T-cell (primary cell): ENCODE results near the gene UBE2E2. TPM values are rescaled to one million over a fixed set of nuclear protein-coding genes. Genes with fewer than 3 reads are reported as not detected.

Experiments used
- ATAC-seq, 4 experiments: fragments of 200-7000 bp in 3 of 4; fragments of 150-1000 bp in 1 of 4; cut with Tn5 transposase; replicated peaks in 1 of 4; 1 replicate in 3 of 4; 2 replicates in 1 of 4; pipeline ENCODE4 v1.10.0; 2021; ENCODE audit warnings: moderate library complexity in 3 of 4, mild to moderate bottlenecking in 2 of 4, moderate number of reproducible peaks in 1 of 4
- CTCF ChIA-PET, 2 donors: fragments of 300-600 bp; sonication (Branson Sonifier 250); formaldehyde crosslinking; loops; one replicate each; lab custom pipeline; 2022; ENCODE audit warnings: antibody characterized with exemption in 2 of 2; lab: Charles Lee
- POLR2A ChIA-PET, 2 donors: fragments of 300-600 bp; sonication (Branson Sonifier 250); formaldehyde crosslinking; loops; one replicate each; lab custom pipeline; 2022; ENCODE audit warnings: antibody characterized with exemption in 2 of 2; lab: Charles Lee
- DNase-seq, 35 experiments: peaks; one replicate each; pipeline versions ENCODE4 v3.0.0 to v3.0.0-alpha.2; 2013 to 2023
- H3K27ac ChIP-seq: one replicate; pipeline ENCODE4 v1.5.1; 2013; ENCODE audit warnings: low read length
- H3K27me3 ChIP-seq, 2 experiments: replicated peaks in 1 of 2; 1 replicate in 1 of 2; 2 replicates in 1 of 2; pipeline versions ENCODE4 v1.6.1 to v1.7.0; 2013; ENCODE audit warnings: low read length in 1 of 2, mixed read lengths in 1 of 2; ENCODE audit not compliant: control insufficient read depth in 2 of 2, insufficient read depth in 2 of 2; ENCODE audit errors: extremely low read depth in 1 of 2
- H3K36me3 ChIP-seq, 2 donors: 1 replicate in 1 of 2; 2 replicates in 1 of 2; pipeline versions ENCODE4 v1.6.1 to v1.7.0; 2013; ENCODE audit warnings: low read length in 1 of 2; ENCODE audit not compliant: control insufficient read depth in 2 of 2, insufficient read depth in 1 of 2; ENCODE audit errors: extremely low read depth in 1 of 2
- H3K4me1 ChIP-seq, 2 experiments: 1 replicate in 1 of 2; 2 replicates in 1 of 2; pipeline versions ENCODE4 v1.6.1 to v1.7.0; 2013; ENCODE audit warnings: low read length in 2 of 2, mixed read lengths in 1 of 2; ENCODE audit not compliant: insufficient read depth in 2 of 2, control insufficient read depth in 1 of 2; ENCODE audit errors: extremely low read depth in 1 of 2
- H3K4me3 ChIP-seq, 2 donors: 1 replicate in 1 of 2; 2 replicates in 1 of 2; pipeline versions ENCODE4 v1.5.1 to v1.7.0; 2013; ENCODE audit warnings: mild to moderate bottlenecking in 2 of 2, low read length in 1 of 2, moderate library complexity in 1 of 2; ENCODE audit not compliant: control insufficient read depth in 1 of 2; ENCODE audit errors: extremely low read depth in 1 of 2
- H3K9me3 ChIP-seq: 2 replicates; pipeline ENCODE4 v1.7.0; 2013
- H3K27ac Mint-ChIP-seq, 2 donors: one replicate each; pipeline ENCODE4 v1.8.0; 2020 to 2021; ENCODE audit warnings: mild to moderate bottlenecking in 2 of 2, mixed read lengths in 2 of 2
- H3K27me3 Mint-ChIP-seq, 2 donors: one replicate each; pipeline ENCODE4 v1.8.0; 2021 to 2022; ENCODE audit warnings: mixed read lengths in 2 of 2
- H3K36me3 Mint-ChIP-seq: one replicate; pipeline ENCODE4 v1.8.0; 2021; ENCODE audit warnings: mixed read lengths
- H3K4me1 Mint-ChIP-seq, 3 donors: one replicate each; pipeline ENCODE4 v1.8.0; 2020 to 2022; ENCODE audit warnings: mixed read lengths in 3 of 3, mild to moderate bottlenecking in 1 of 3
- H3K4me3 Mint-ChIP-seq, 3 donors: one replicate each; pipeline ENCODE4 v1.8.0; 2020 to 2022; ENCODE audit warnings: mild to moderate bottlenecking in 3 of 3, mixed read lengths in 3 of 3, moderate library complexity in 3 of 3
- H3K9me3 Mint-ChIP-seq, 3 donors: one replicate each; pipeline ENCODE4 v1.8.0; 2020 to 2022; ENCODE audit warnings: mixed read lengths in 3 of 3
- WGBS: methylation state at CpG from one replicate; pipeline ENCODE4 v1.1.5; 2013; ENCODE audit warnings: missing lambda C conversion rate; ENCODE audit not compliant: insufficient coverage; 5-methylcytosine and 5-hydroxymethylcytosine counted together
- total RNA-seq, 35 experiments: library from RNA in 6 of 35; stranded (reverse) in 6 of 35; fragments of 120-200 nt in 1 of 35; gene quantifications; one replicate each; pipeline versions ENCODE4 v1.2.1 to v1.2.4 and lab custom pipeline; 2013 to 2026

The UBE2E2 gene
- total RNA-seq, 5 donors from 2014 or later (not counting 1 experiment from before 2014, with no cell fraction given), result 7.2 to 17.6 (median 7.5) TPM

- DNase-seq (no peak), ATAC-seq (no peak)
- Histone ChIP-seq H3K4me1 (no peaks in the 10 kb centered on the region), H3K36me3 (no peaks in the 10 kb centered on the region), H3K9me3 (no peaks in the 10 kb centered on the region), H3K27me3 (no peaks in the 10 kb centered on the region), H3K27ac (no peak overlapping the region), H3K4me3 (no peak overlapping the region)
- Mint-ChIP-seq H3K4me3 (no peak overlapping the region), H3K36me3 (no peaks in the 10 kb centered on the region), H3K27ac (no peak overlapping the region), H3K27me3 (no peaks in the 10 kb centered on the region), H3K9me3 (peaks cover 0 to 1% (median under 1%) of the 10 kb centered on the region in 3 donors), H3K4me1 (no peaks in the 10 kb centered on the region)
- no CpG with 5 or more reads among the region's 3 CpGs for WGBS
- ChIA-PET POLR2A (no interaction called here), CTCF (no interaction called here)
Measured at GRCh38 chr3:23356923-23357322, 153.8 kb downstream of the UBE2E2 start.

- peaks cover 6 to 15% (median 7%) of the 10 kb centered on the region in 3 donors for H3K9me3 Mint-ChIP-seq
- Histone ChIP-seq H3K36me3 (no peaks in the 10 kb centered on the region), H3K9me3 (no peaks in the 10 kb centered on the region), H3K27ac (no peak overlapping the region), H3K4me1 (no peaks in the 10 kb centered on the region), H3K27me3 (no peaks in the 10 kb centered on the region), H3K4me3 (no peak overlapping the region)
- no peak overlapping the region for H3K27ac Mint-ChIP-seq
- POLR2A ChIA-PET, result no interaction called here
- no peak overlapping the region for H3K4me3 Mint-ChIP-seq
- no peaks in the 10 kb centered on the region for H3K27me3 Mint-ChIP-seq
- no peak for ATAC-seq
- no peak for DNase-seq
- CTCF ChIA-PET, result no interaction called here
- H3K4me1 Mint-ChIP-seq, result no peaks in the 10 kb centered on the region
- no peaks in the 10 kb centered on the region for H3K36me3 Mint-ChIP-seq
Measured at GRCh38 chr3:23359116-23359515, 156.0 kb downstream of the UBE2E2 start.

GRCh38 chr3:23365066-23365465, 161.9 kb downstream of the UBE2E2 start:
- no peak overlapping the region for H3K27ac Mint-ChIP-seq
- H3K4me3 ChIP-seq, result no peak overlapping the region
- peaks cover 11 to 22% (median 16%) of the 10 kb centered on the region in 3 donors for H3K9me3 Mint-ChIP-seq
- H3K4me1 Mint-ChIP-seq, result peaks cover 0 to 3% (median 0%) of the 10 kb centered on the region in 3 donors
- H3K4me3 Mint-ChIP-seq, result no peak overlapping the region
- H3K4me1 ChIP-seq, result no peaks in the 10 kb centered on the region
- H3K36me3 ChIP-seq, result no peaks in the 10 kb centered on the region
- no peaks in the 10 kb centered on the region for H3K27me3 ChIP-seq
- H3K27me3 Mint-ChIP-seq, result no peaks in the 10 kb centered on the region
- DNase-seq (no peak), ATAC-seq (no peak)
- ChIA-PET CTCF (no interaction called here), POLR2A (no interaction called here)
- H3K36me3 Mint-ChIP-seq, result no peaks in the 10 kb centered on the region
- WGBS, result no CpG with 5 or more reads among the region's 2 CpGs
- no peak overlapping the region for H3K27ac ChIP-seq
- no peaks in the 10 kb centered on the region for H3K9me3 ChIP-seq

GRCh38 chr3:23368731-23369130, 165.6 kb downstream of the UBE2E2 start:
- H3K27me3 Mint-ChIP-seq, result no peaks in the 10 kb centered on the region

GRCh38 chr3:23372285-23372684, 169.2 kb downstream of the UBE2E2 start:
- Mint-ChIP-seq H3K4me3 (no peak overlapping the region), H3K27me3 (no peaks in the 10 kb centered on the region), H3K9me3 (peaks cover 0 to 4% (median 0%) of the 10 kb centered on the region in 3 donors), H3K27ac (no peak overlapping the region), H3K36me3 (no peaks in the 10 kb centered on the region), H3K4me1 (peaks cover 3 to 15% (median 9%) of the 10 kb centered on the region in 3 donors)
- CTCF ChIA-PET, result no interaction called here
- no peaks in the 10 kb centered on the region for H3K4me1 ChIP-seq
- no peaks in the 10 kb centered on the region for H3K9me3 ChIP-seq
- no peak overlapping the region for H3K27ac ChIP-seq
- H3K4me3 ChIP-seq, result no peak overlapping the region
- DNase-seq (no peak), ATAC-seq (no peak)
- WGBS, result no CpG with 5 or more reads among the region's 1 CpG
- H3K36me3 ChIP-seq, result no peaks in the 10 kb centered on the region
- no peaks in the 10 kb centered on the region for H3K27me3 ChIP-seq
- POLR2A ChIA-PET, result interaction anchor here in 1 of 2 donors (0.6 kb wide), 1 partner anchor 10 kb away, joined by 3 read pairs; no protein-coding TSS in a partner anchor

More at GRCh38 chr3:23368731-23369130, 165.6 kb downstream of the UBE2E2 start:
- no peak overlapping the region for H3K4me3 Mint-ChIP-seq
- no peaks in the 10 kb centered on the region for H3K36me3 Mint-ChIP-seq
- Histone ChIP-seq H3K27me3 (no peaks in the 10 kb centered on the region), H3K27ac (no peak overlapping the region), H3K9me3 (no peaks in the 10 kb centered on the region), H3K4me1 (no peaks in the 10 kb centered on the region), H3K4me3 (no peak overlapping the region), H3K36me3 (no peaks in the 10 kb centered on the region)
- H3K4me1 Mint-ChIP-seq, result peaks cover 0 to 10% (median 0%) of the 10 kb centered on the region in 3 donors
- ATAC-seq (no peak), DNase-seq (no peak)
- POLR2A ChIA-PET, result no interaction called here
- CTCF ChIA-PET, result no interaction called here
- WGBS, result 80% methylated on average over 1 of the region's 1 CpG
- no peak overlapping the region for H3K27ac Mint-ChIP-seq
- peaks cover 8 to 14% (median 11%) of the 10 kb centered on the region in 3 donors for H3K9me3 Mint-ChIP-seq

GRCh38 chr3:23376516-23377248, 173.6 kb downstream of the UBE2E2 start:
- H3K27ac ChIP-seq, result no peak overlapping the region
- no peaks in the 10 kb centered on the region for H3K9me3 ChIP-seq
- no peaks in the 10 kb centered on the region for H3K36me3 Mint-ChIP-seq
- H3K4me3 ChIP-seq, result no peak overlapping the region
- peaks cover 0 to 3% (median 0%) of the 10 kb centered on the region in 3 donors for H3K9me3 Mint-ChIP-seq
- no peaks in the 10 kb centered on the region for H3K27me3 ChIP-seq
- CTCF ChIA-PET, result no interaction called here
- H3K36me3 ChIP-seq, result no peaks in the 10 kb centered on the region
- H3K4me1 ChIP-seq, result no peaks in the 10 kb centered on the region
- peaks cover 6 to 14% (median 12%) of the 10 kb centered on the region in 3 donors for H3K4me1 Mint-ChIP-seq
- no peaks in the 10 kb centered on the region for H3K27me3 Mint-ChIP-seq
- POLR2A ChIA-PET, result no interaction called here
- H3K4me3 Mint-ChIP-seq, result no peak overlapping the region
- H3K27ac Mint-ChIP-seq, result no peak overlapping the region
- DNase-seq, result no peak
- WGBS, result no CpG with 5 or more reads among the region's 3 CpGs
- ATAC-seq, result no peak
